ENCODE data around the gene IDH2. TPM values are rescaled to one million over a fixed set of nuclear protein-coding genes. Genes with fewer than 3 reads are reported as not detected.

IDH2 gene
- total and polyA plus RNA-seq, 2 of the 4 experiments (the other 2 are of a cell fraction) = 84.9 to 118 TPM

DNA sequence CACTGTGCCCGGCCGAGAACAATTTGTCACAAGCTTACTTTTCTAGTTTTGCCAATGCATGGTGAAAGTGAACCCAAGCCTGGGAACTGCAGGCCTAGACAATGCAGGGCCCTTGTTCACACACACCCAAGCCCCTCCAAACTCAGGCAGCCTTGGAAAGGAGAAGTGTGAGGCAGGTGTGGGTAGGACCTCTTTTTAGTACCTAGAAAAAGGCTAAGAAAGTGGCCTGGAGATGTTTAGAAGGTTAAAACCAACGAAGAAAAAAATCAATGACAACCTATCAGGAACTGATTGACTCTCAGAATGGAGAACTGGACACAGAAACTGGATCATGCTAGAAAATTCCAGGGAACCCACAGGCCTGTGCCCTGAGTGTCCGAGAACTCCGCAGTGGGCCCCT is 18.8 kb downstream of the IDH2 start:
- Histone ChIP-seq H3K27me3 (ENCODE audit: control insufficient read depth, insufficient read depth, low read length) (no peaks in the 10 kb centered on the region), H3K79me1 (ENCODE audit: low read depth in 1 of 2, low read length in 2 of 2) (peaks cover 0 to 4% of the 10 kb centered on the region in 2 experiments; a peak in 1 of 4 replicates), H3K4me3 (ENCODE audit: insufficient read depth, low read depth, low read length) (no peak overlapping the region), H4K91ac (ENCODE audit: insufficient read depth, low read depth, low read length) (no peak overlapping the region), H3K9me3 (ENCODE audit: control insufficient read depth, insufficient read depth, low read length) (no peaks in the 10 kb centered on the region), H2AK5ac (ENCODE audit: low read depth, low read length) (no peak overlapping the region), H2BK20ac (ENCODE audit: low read depth, low read length) (no peak overlapping the region), H3K14ac (replicated peaks; ENCODE audit: low read depth, low read length) (no peak overlapping the region), H3K27ac (ENCODE audit: insufficient read depth, low read length) (no peak overlapping the region), H3K4me1 (ENCODE audit: control insufficient read depth, insufficient read depth, low read length) (peaks cover 4% of the 10 kb centered on the region; the same call in 1 of the 2 replicates), H2AK9ac (replicated peaks; ENCODE audit: low read depth, low read length, poor library complexity) (no peak overlapping the region), H3K18ac (ENCODE audit: low read depth, low read length) (no peak overlapping the region), H4K20me1 (ENCODE audit: insufficient read depth, low read length) (0 out of 2 replicates have a peak, but pooled peaks cover 12% of the 10 kb centered on the region), H3K9ac (ENCODE audit: low read depth, low read length) (no peak overlapping the region), H3K4me2 (ENCODE audit: low read depth, low read length) (no peak overlapping the region), H2BK120ac (ENCODE audit: low read depth, low read length) (no peak overlapping the region), H4K5ac (ENCODE audit: low read depth, low read length) (no peak overlapping the region), H2BK15ac (ENCODE audit: low read depth, low read length) (no peak overlapping the region), H2BK5ac (ENCODE audit: low read depth, low read length, poor library complexity, severe bottlenecking) (no peak overlapping the region), H3K56ac (ENCODE audit: extremely low read depth, insufficient read depth, low read length) (no peak overlapping the region), H2AFZ (replicated peaks; ENCODE audit: low read length, poor library complexity) (no peak overlapping the region), H3K36me3 (ENCODE audit: control insufficient read depth, insufficient read depth, low read length) (peaks cover 50% of the 10 kb centered on the region), H3K9me1 (ENCODE audit: insufficient read depth, low read length) (no peaks in the 10 kb centered on the region), H3K23ac (ENCODE audit: low read depth, low read length) (no peak overlapping the region), H3K4ac (ENCODE audit: low read depth, low read length) (no peak overlapping the region), H4K8ac (ENCODE audit: low read depth in 2 of 2, low read length in 2 of 2) (no peak overlapping the region)
- BruUV-seq (replicated peaks) = no TSS peak
- POLR2A ChIA-PET (ENCODE audit: unreplicated experiment) = no interaction called here
- DNase-seq = no peak
- dilution Hi-C loops (cut with HindIII; ENCODE audit: low sequenced_read_pairs, unreplicated experiment) (no loop called here), in situ Hi-C loops (cut with MboI; ENCODE audit: low sequenced_read_pairs) (no loop called here), intact Hi-C loops (cut with micrococcal nuclease) (loop anchor here (10.0 kb wide), 1 partner anchor 141 kb away; no protein-coding TSS in a partner anchor)
- no peak for TF ChIP-seq NFE2L2 (IDR thresholded peaks at IDR 0.05; ENCODE audit: low read depth, low read length)
- TF ChIP-seq, protein P1, sequence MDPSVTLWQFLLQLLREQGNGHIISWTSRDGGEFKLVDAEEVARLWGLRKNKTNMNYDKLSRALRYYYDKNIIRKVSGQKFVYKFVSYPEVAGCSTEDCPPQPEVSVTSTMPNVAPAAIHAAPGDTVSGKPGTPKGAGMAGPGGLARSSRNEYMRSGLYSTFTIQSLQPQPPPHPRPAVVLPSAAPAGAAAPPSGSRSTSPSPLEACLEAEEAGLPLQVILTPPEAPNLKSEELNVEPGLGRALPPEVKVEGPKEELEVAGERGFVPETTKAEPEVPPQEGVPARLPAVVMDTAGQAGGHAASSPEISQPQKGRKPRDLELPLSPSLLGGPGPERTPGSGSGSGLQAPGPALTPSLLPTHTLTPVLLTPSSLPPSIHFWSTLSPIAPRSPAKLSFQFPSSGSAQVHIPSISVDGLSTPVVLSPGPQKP (IDR thresholded peaks at IDR 0.05; ENCODE audit: borderline replicate concordance, low read depth, low read length) = no peak
- TF ChIP-seq BHLHE40 (IDR thresholded peaks at IDR 0.05; ENCODE audit: low read depth, low read length) = no peak
- no peak for TF ChIP-seq POLR2A (IDR thresholded peaks at IDR 0.05; ENCODE audit: low read depth, low read length)
- TF ChIP-seq FOS (IDR thresholded peaks at IDR 0.05; ENCODE audit: low read depth, low read length) = no peak
- TF ChIP-seq SMC3 (IDR thresholded peaks at IDR 0.05; ENCODE audit: low read depth, low read length) = no peak
- no peak for TF ChIP-seq CEBPB (IDR thresholded peaks at IDR 0.05; ENCODE audit: low read depth, low read length)
- TF ChIP-seq CTCF (conservative IDR thresholded peaks at IDR 0.05; ENCODE audit: low read depth, low read length) = no peak
- no peak for TF ChIP-seq MAZ (IDR thresholded peaks at IDR 0.05; ENCODE audit: borderline replicate concordance, low read depth, low read length)
- TF ChIP-seq MAFK (IDR thresholded peaks at IDR 0.05; ENCODE audit: low read depth, low read length) = no peak
- TF ChIP-seq, protein P2, sequence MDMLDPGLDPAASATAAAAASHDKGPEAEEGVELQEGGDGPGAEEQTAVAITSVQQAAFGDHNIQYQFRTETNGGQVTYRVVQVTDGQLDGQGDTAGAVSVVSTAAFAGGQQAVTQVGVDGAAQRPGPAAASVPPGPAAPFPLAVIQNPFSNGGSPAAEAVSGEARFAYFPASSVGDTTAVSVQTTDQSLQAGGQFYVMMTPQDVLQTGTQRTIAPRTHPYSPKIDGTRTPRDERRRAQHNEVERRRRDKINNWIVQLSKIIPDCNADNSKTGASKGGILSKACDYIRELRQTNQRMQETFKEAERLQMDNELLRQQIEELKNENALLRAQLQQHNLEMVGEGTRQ (IDR thresholded peaks at IDR 0.05; ENCODE audit: low read depth, low read length) = no peak
- no peak for TF ChIP-seq RFX5 (IDR thresholded peaks at IDR 0.05; ENCODE audit: low read depth, low read length)
- no peak for TF ChIP-seq RCOR1 (IDR thresholded peaks at IDR 0.05; ENCODE audit: insufficient replicate concordance, low read length)
- TF ChIP-seq RAD21 (IDR thresholded peaks at IDR 0.05; ENCODE audit: low read length) = no peak
- CTCF ChIA-PET = no interaction called here
- 100% methylated on average over 2 of the region's 5 CpGs; no CpG with 5 or more reads in 1 of the 2 experiments for WGBS, 2 experiments (ENCODE audit: extremely low coverage in 2 of 2, insufficient read length in 1 of 2)
- ATAC-seq (ENCODE audit: low read depth) = no peak
